Activated CD8-positive, alpha-beta memory T cell treated with anti-CD3 and anti-CD28 coated beads for 48 hours (primary cell): ENCODE data around the gene FOXK2.

ENCODE experiments used
- DNase-seq, 3 experiments: peaks; one replicate each; pipeline ENCODE4 v3.0.0-alpha.2; 2020; ENCODE audit warnings: low read depth in 2 of 3, low spot score in 2 of 3

Gene FOXK2

GRCh38 chr17:82633343-82633742 lies 113.8 kb downstream of the FOXK2 start:
- no peak for DNase-seq

DNA sequence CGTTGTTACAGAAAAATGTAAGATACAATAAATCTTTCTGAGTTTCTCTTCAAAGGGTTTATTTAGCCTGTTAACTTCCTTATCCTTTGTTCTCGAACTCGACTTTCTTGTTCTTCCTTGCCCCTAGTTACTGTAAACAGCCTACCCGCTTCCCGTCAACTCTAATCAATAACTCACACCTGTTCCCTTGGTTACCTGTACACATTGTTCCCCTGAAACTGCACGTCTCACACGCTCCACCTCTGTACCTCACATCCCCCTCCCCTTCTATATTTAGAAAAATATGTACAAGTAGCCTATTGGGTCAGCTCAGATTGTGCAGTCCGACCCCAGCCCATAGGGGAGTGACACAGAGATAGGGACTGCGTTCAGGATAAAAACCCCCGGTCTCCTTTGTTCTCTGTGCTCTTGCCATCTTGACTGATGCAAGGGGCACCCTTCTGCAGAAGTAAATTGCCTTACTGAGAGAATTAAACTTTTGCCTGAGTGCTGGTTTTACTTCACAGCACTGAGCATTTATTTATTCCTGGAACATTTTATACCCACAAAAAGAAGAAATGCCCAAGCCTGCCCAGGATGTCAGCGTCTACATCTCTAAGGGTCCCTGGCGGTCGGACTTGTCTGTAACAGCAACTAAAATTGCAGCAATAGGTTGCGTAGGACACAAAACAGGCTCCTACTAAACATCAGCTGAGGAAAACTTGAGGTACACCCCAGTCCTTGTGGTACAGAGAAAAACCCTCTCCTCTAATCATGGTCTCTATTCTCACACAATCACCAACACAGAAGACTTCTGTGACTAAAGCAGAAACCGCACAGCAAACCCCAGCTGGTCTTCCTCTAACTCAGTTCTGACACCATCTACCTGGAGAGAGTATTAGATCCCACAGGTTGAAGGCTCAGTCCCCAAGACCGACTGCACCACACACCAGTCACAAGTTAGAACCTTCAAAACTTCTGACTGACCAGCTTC lies 117.4 kb downstream of the FOXK2 start:
- no peak for DNase-seq

- no peak for DNase-seq
Observed at GRCh38 chr17:82638183-82638773, 118.7 kb downstream of the FOXK2 start.

GRCh38 chr17:82639628-82640027 lies 120.1 kb downstream of the FOXK2 start:
- DNase-seq = no peak

GRCh38 chr17:82640036-82640435 lies 120.5 kb downstream of the FOXK2 start:
- DNase-seq = no peak

GRCh38 chr17:82642022-82642421 lies 122.5 kb downstream of the FOXK2 start:
- DNase-seq = no peak

DNA sequence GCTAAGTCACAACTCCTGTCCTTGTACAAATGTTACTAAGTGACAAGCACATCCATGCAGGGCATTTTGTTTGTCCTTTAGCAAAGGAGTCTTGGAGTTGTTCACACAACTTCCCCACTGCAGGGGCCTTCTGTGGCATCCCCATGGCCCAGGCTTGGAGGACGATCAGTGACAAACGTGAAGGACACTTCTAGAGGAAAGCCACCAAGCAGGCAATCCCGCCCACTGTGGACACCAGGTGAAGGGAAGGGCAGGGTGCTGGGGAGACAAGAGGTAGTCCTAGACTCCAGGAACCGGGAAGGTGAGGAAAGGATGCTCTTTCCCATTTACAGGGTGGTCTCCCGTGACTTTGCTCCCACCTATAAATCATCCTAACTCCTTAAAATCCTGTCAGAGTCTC lies 124.6 kb downstream of the FOXK2 start:
- DNase-seq = no peak

- DNase-seq = no peak
Observed at GRCh38 chr17:82645516-82645915, 126.0 kb downstream of the FOXK2 start.

DNA sequence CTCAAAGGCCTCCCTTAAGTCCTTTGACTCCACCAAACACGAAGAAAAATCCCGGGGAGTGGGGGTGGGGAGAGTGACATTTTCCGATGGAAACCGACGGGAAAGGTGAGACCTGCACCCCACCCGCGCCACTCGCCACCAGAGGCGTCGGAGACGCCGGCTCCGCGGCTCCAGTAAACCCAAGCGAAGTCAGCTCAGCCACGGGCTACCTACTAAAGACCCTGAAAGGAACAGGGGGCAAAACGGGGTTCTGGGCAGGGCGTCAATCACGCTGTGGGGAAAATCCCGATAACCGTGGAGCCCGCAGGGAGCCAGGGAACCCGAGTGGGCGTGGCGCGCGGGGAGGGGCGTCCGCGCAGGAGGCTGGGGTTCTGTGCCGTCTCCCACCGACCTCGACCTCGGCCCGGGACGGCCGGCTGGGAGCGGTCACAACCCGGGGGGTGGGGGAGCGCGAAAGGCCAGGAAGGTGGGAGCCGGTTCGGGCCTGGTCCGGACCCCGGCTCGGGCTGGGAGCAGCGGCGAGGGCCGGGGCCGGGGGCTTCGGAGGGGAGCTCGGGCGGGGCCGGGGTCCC lies 128.1 kb downstream of the FOXK2 start:
- DNase-seq = peak in 2 of 3 experiments; percentile 13 to 16

- DNase-seq = peak; percentile 68 to 80 (median 78)
Observed at GRCh38 chr17:82648165-82648668, 128.7 kb downstream of the FOXK2 start, which contains the start of gene WDR45B. Gene WDR45B (minus strand): TSS chr17:82648444. CDS start chr17:82648340, 104 bp downstream.

- DNase-seq = peak in 1 of 3 experiments; percentile 17
Observed at GRCh38 chr17:82648742-82649331, 129.3 kb downstream of the FOXK2 start.

DNA sequence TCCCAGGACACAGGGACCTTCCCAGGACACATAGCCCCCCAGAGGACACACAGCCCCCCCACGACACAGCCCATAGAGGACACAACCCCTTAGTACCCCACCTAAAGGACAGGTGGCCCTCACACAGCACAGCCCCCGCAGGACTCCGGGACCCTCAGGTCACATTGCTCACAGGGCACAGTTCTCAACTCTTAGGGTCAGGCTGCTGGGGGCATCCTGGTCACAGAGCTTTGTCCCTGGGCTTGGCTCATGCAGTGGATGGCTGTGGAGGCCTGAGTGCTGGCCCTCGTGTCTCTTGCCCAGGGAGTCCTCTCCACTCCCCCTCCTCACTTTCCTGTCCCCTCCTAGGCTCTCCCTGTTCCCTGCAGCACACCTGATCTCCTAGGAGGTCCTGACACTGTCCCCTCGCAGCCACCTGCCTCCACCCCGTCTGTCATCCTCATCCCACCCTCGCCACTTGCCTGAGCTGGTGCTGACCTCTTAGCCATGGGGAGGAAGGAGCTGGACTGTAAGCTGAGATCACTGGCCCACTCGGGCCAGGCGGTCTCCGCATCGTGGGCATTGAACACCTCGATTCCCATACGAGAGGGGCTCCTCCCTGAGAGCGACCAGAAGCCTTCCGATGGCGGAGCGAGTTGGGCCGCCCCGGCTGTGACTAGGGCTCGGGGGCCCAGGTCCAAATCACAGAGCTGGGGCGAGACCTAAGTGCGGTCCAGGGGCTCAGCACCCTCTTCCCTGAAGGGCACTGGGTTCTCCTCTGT lies 130.1 kb downstream of the FOXK2 start:
- no peak for DNase-seq

DNA sequence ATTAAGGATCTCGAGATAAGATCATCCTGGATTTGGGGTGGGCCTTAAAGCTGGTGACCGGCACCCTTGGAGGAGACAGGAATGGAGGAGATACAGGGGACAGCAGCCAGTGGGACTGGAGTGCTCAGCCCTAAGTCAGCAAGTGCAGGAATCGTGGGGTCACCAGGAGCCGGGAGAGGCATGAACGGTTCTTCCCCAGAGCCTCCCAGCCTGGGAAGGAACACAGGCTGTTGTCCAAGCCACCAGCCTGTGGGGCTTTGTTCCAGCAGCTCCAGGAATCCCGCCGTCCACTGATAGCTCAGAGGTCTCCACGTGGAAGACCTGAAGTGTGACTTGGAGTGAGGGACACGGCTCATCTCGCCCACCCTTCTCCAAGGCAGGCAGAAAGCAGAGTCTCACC lies 131.2 kb downstream of the FOXK2 start:
- no peak for DNase-seq

DNA sequence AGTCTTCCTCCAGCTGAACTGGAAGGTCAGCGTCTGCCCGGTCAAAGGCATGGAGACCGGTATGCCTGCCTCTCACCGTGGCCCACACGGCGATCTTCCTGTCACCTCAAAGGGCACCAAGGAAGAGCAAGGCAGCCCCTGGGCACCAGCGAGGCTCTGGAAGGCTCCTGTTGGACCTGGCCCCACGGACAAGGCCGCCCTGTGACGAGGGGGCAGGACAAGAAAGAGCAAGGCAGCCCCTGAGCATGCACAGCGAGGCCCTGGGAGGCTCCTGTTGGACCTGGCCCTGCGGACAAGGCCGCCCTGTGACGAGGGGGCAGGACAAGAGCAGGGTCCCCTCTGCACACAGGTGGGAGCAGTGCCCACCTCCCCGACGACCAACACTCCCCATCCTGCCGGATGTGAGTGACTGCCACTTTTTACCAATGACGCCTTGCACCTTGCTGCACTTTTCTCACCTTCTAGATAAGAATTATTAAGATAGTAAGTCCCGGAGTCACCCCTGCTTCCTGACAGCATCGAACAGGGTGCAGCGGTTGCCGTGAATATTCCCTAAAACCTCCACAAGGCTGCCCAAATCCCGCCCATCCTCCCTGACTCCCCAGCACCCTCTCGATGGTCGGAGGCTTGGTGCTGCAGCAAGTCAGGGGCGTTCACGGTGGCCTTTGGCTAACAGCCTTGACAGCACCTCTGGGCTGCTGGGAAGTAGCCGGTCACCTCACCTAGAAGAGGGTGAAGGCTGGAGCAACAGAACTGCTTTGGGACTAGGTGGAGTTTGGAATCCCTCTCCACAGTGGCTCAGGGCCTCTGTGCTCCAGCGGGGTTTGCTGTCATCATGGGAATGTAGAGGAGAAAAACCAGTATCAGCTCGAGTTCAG lies 134.4 kb downstream of the FOXK2 start:
- no peak for DNase-seq
